ENCODE measurements around the gene CEP85.

CEP85 gene

DNA sequence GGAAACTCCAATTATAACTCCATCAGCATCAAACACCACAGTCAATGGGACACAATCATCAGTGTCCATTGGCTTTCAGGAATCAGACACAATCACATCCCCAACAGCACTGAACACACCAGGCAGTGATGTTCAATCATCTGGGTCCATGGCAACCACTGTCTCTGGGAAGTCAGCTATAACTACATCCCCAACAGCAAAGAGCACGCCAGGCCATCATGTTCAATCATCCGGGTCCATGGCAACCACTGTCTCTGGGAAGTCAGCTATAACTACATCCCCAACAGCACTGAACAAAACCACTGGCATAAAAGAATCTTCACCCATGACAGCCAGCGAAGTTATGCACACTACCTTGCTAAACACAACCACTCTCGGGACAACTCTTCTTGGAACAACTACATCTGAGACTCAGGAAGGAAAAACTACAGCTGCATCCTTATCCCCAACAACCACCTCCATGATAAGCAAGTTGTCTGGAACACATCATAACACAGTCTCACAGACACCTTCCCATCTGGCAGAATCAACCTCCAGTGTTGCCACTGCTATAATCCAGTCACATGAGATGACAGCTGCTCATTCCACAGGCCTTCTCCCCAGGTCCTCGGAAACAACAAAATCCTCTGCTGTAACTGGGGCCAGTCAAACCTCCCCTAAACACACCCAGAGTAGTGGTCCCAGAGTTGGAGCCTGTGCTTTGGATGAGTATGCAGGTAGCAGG lies 23.7 kb upstream of the CEP85 start:
- no peak for DNase-seq (ENCODE audit: low read depth)
- TF ChIP-seq, protein P1, sequence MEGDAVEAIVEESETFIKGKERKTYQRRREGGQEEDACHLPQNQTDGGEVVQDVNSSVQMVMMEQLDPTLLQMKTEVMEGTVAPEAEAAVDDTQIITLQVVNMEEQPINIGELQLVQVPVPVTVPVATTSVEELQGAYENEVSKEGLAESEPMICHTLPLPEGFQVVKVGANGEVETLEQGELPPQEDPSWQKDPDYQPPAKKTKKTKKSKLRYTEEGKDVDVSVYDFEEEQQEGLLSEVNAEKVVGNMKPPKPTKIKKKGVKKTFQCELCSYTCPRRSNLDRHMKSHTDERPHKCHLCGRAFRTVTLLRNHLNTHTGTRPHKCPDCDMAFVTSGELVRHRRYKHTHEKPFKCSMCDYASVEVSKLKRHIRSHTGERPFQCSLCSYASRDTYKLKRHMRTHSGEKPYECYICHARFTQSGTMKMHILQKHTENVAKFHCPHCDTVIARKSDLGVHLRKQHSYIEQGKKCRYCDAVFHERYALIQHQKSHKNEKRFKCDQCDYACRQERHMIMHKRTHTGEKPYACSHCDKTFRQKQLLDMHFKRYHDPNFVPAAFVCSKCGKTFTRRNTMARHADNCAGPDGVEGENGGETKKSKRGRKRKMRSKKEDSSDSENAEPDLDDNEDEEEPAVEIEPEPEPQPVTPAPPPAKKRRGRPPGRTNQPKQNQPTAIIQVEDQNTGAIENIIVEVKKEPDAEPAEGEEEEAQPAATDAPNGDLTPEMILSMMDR (conservative IDR thresholded peaks at IDR 0.05; ENCODE audit: low read length), result no peak
- H3K4me3 ChIP-seq (ENCODE audit: low read length), result no peak overlapping the region

GRCh38 chr1:26212726-26213125 lies 21.3 kb upstream of the CEP85 start:
- no peak overlapping the region for H3K4me3 ChIP-seq (ENCODE audit: low read length)
- DNase-seq (ENCODE audit: low read depth), result no peak
- TF ChIP-seq, protein P1 (conservative IDR thresholded peaks at IDR 0.05; ENCODE audit: low read length), result no peak

DNA sequence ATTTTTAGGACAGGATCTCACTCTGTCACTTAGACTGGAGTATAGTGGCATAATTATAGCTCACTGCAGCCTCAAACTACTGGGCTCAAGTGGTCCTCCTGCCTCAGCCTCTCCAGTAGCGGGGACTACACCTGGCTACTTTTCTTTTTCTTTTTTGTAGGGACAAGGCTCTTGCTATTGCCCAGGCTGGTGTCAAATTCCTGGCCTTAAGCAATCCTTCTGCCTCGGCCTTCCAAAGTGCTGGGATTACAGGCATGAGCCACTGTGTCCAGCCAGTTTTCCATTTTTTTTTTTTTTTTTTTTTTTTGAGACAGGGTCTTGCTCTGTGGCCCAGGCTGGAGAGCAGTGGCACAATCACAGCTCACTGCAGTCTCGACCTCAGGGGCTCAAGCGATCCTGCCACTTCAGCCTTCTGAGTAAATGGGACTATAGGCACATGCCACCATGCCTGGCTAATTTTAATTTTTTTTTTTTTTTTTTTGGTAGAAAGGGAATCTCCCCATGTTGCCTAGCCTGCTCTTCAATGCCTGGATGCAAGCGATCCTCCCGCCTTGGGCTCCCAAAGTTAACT lies 20.6 kb upstream of the CEP85 start:
- TF ChIP-seq, protein P1 (conservative IDR thresholded peaks at IDR 0.05; ENCODE audit: low read length), result no peak
- H3K4me3 ChIP-seq (ENCODE audit: low read length), result no peak overlapping the region
- no peak for DNase-seq (ENCODE audit: low read depth)

GRCh38 chr1:26215246-26215645 lies 18.8 kb upstream of the CEP85 start:
- H3K4me3 ChIP-seq (ENCODE audit: low read length), result no peak overlapping the region
- no peak for DNase-seq (ENCODE audit: low read depth)
- TF ChIP-seq, protein P1 (conservative IDR thresholded peaks at IDR 0.05; ENCODE audit: low read length), result no peak

- H3K4me3 ChIP-seq (ENCODE audit: low read length), result no peak overlapping the region
- TF ChIP-seq, protein P1 (conservative IDR thresholded peaks at IDR 0.05; ENCODE audit: low read length), result no peak
- DNase-seq (ENCODE audit: low read depth), result no peak
Measured at GRCh38 chr1:26218906-26219494, 15.0 kb upstream of the CEP85 start.

DNA sequence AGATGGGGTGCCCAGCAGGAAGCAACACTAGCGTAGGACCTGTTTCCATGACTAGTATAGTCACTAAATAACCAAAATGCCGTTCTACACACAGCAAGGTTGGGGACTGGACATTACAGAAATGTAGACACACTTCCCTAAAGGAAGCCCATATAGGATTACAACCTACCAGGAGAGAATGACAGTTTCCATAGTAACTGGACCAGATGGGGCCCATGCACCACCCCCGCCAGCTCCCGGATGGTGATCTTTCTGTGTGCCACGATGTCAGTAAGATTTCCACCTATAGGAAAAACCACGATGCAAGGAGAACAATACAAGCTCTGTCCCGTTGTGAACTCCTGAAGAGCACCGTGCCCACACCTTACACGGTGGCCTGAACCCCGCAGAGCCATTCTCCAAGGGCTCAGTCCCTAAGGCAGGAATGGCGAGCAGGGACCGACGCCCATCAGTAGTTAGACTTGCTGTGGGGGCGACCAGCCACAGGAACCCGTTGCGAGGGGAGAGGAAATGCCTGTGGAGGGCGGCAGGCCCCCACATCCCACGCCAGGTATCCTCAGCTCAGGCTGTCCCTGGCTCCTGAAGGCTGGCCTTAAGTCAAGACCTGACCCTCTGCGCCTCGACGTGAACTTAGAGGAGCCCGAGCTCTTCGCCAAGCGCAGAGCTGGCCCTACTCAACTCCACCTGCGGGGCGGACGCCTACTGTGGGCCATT lies 13.6 kb upstream of the CEP85 start:
- TF ChIP-seq, protein P1 (conservative IDR thresholded peaks at IDR 0.05; ENCODE audit: low read length), result no peak
- no peak overlapping the region for H3K4me3 ChIP-seq (ENCODE audit: low read length)
- DNase-seq (ENCODE audit: low read depth), result no peak

All from AG10803 (cell line).